Immature natural killer cell (primary cell): Measurements from ENCODE around the gene TNFAIP8. TPM values are rescaled to one million over a fixed set of nuclear protein-coding genes. Genes with fewer than 3 reads are reported as not detected.
"Not testable (repeated sequence)": the region's sequence is repeated elsewhere in the genome, so short reads cannot be mapped to it uniquely, and the experiment has no call there.

Source experiments
- DNase-seq, 3 donors: peaks; one replicate each; pipeline ENCODE4 v3.0.0; 2022; ENCODE audit warnings: mixed read lengths in 1 of 3
- H3K27ac Mint-ChIP-seq, 6 donors: one replicate each; pipeline ENCODE4 v1.8.0; 2020; ENCODE audit warnings: mixed read lengths in 6 of 6, mild to moderate bottlenecking in 5 of 6, inconsistent platforms in 4 of 6, moderate library complexity in 3 of 6
- H3K27me3 Mint-ChIP-seq, 3 donors: one replicate each; pipeline ENCODE4 v1.8.0; 2020 to 2021; ENCODE audit warnings: low read depth in 3 of 3, mild to moderate bottlenecking in 3 of 3, mixed read lengths in 3 of 3, moderate library complexity in 3 of 3, inconsistent platforms in 1 of 3
- H3K36me3 Mint-ChIP-seq, 3 donors: one replicate each; pipeline ENCODE4 v1.8.0; 2020; ENCODE audit warnings: mixed read lengths in 3 of 3, inconsistent platforms in 2 of 3, mild to moderate bottlenecking in 2 of 3
- H3K4me1 Mint-ChIP-seq, 2 donors: one replicate each; pipeline ENCODE4 v1.8.0; 2020; ENCODE audit warnings: inconsistent platforms in 2 of 2, mild to moderate bottlenecking in 2 of 2, mixed read lengths in 2 of 2, moderate library complexity in 1 of 2
- H3K4me3 Mint-ChIP-seq, 5 donors: one replicate each; pipeline ENCODE4 v1.8.0; 2020; ENCODE audit warnings: mild to moderate bottlenecking in 5 of 5, mixed read lengths in 5 of 5, inconsistent platforms in 3 of 5, moderate library complexity in 3 of 5
- H3K9me3 Mint-ChIP-seq, 6 donors: one replicate each; pipeline ENCODE4 v1.8.0; 2020; ENCODE audit warnings: mild to moderate bottlenecking in 6 of 6, mixed read lengths in 6 of 6, inconsistent platforms in 4 of 6, moderate library complexity in 3 of 6
- polyA plus RNA-seq, 3 donors: library from polyadenylated mRNA; unstranded; fragments of 300-500 nt; fragmentation: Illumina TruSeq; gene quantifications; one replicate each; pipeline ENCODE4 v1.2.3, GENCODE V29; 2021

The TNFAIP8 gene
- polyA plus RNA-seq, 3 donors from 2014 or later: 99.7 to 162 (median 132) TPM

- DNase-seq: no peak
- no peaks in the 10 kb centered on the region for H3K36me3 Mint-ChIP-seq
- H3K4me1 Mint-ChIP-seq: no peaks in the 10 kb centered on the region
- no peak overlapping the region for H3K4me3 Mint-ChIP-seq
- no peaks in the 10 kb centered on the region for H3K9me3 Mint-ChIP-seq
- H3K27me3 Mint-ChIP-seq: peaks cover 0 to 5% (median 2%) of the 10 kb centered on the region in 3 donors
- H3K27ac Mint-ChIP-seq: no peak overlapping the region
Measured at GRCh38 chr5:119427060-119427459, 71.2 kb downstream of the TNFAIP8 start.

DNA sequence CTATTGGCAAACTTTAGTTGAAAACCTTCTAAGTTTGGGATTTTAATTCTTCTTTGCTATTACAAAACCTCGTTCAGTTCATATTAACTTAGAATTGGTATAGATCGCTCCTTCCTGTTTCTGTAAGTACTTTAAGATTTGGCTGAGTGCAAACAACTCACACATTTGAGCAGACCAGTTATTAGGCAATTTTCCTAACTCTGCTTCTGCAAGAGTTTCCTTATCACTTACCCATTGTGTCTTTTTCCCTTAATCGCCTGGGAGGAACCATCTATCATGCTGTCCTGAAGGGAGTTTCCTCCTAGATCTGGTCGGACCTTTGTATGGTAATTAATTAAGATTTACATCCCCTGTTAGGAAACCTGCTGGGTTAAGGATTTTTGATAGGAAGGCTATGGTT, 71.8 kb downstream of the TNFAIP8 start:
- H3K36me3 Mint-ChIP-seq, H3K4me3 Mint-ChIP-seq, H3K9me3 Mint-ChIP-seq, H3K27me3 Mint-ChIP-seq, H3K27ac Mint-ChIP-seq, H3K4me1 Mint-ChIP-seq, DNase-seq: not testable (repeated sequence)

- H3K27me3 Mint-ChIP-seq, H3K4me1 Mint-ChIP-seq, H3K27ac Mint-ChIP-seq, H3K9me3 Mint-ChIP-seq, DNase-seq, H3K4me3 Mint-ChIP-seq, H3K36me3 Mint-ChIP-seq: not testable (repeated sequence)
Measured at GRCh38 chr5:119428166-119428565, 72.3 kb downstream of the TNFAIP8 start.

DNA sequence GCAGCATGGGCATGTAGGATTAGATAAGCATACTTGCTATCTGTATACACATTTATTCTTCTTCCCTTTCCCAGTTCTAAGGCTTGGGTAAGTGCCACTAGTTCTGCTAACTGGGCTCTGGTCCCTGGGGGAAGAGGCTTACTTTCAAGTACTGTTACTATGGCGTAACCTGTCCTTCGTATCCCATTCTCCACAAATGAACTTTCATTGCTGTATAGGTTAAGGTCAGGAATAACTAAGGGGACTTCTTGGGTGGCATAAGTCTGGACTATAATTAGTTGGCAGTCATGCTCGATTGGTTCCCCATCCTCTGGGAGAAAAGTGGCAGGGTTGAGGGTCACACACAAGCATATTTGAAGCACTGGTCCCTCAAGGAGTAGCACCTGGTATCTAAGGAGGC, 72.8 kb downstream of the TNFAIP8 start:
- H3K4me3 Mint-ChIP-seq, H3K27ac Mint-ChIP-seq, H3K9me3 Mint-ChIP-seq, H3K4me1 Mint-ChIP-seq, DNase-seq, H3K27me3 Mint-ChIP-seq, H3K36me3 Mint-ChIP-seq: not testable (repeated sequence)

DNA sequence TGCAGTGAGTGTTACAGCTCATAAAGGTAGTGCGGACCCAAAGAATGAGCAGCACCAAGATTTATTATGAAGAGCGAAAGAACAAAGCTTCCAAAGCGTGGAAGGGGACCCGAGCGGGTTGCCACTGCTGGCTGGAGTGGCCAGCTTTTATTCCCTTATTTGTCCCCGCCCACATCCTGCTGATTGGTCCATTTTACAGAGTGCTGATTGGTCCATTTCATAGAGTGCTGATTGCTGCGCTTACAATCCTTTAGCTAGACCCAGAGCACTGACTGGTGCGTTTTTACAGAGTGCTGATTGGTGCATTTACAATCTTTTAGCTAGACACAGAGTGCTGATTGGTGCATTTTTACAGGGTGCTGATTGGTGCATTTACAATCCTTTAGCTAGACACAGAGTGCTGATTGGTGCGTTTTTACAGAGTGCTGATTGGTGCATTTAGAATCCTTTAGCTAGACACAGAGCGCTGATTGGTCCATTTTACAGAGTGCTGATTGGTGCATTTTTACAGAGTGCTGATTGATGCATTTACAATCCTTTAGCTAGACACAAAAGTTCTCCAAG, 76.9 kb downstream of the TNFAIP8 start:
- not testable (repeated sequence) for H3K9me3 Mint-ChIP-seq, DNase-seq, H3K4me3 Mint-ChIP-seq, H3K27me3 Mint-ChIP-seq, H3K27ac Mint-ChIP-seq, H3K36me3 Mint-ChIP-seq, H3K4me1 Mint-ChIP-seq

DNA sequence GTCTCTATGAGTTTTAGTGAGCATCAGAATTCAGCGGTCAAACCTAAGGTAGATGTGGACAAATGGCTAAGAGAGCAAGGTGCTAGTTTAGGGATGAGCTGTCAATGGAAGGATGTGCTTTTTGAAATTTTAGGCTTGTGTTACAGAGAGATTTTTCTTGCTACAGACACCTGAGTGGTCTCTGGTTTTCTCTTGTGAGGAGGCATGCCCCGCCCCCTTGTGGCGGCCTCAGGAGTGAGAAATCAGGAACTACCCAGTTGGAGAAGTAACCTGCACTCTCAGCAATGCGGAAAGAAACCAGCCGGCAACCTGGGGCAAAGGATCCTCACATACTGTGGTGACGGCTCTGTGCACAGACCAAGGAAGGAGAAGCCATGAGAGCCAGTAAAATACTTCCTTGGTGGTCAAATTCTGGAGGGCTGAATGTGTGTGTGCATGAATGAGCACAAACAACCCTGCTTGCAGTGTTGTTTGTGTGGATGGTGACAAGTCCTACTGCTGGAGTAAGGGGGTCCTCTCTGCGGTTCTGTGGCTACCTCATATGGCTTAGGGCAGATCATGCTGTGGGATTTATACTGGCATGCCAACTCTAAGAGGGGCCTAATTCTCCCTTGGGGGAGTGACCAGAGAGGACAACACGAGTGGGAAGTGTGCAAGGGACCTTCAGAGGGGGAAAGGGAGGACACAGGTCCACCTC, 79.8 kb downstream of the TNFAIP8 start:
- no peak overlapping the region for H3K4me3 Mint-ChIP-seq
- peaks cover 5 to 7% (median 5%) of the 10 kb centered on the region in 3 donors for H3K27me3 Mint-ChIP-seq
- H3K27ac Mint-ChIP-seq: no peak overlapping the region
- peak; percentile 30 to 56 (median 37) for DNase-seq
- no peaks in the 10 kb centered on the region for H3K9me3 Mint-ChIP-seq
- peaks cover 2 to 15% of the 10 kb centered on the region in 2 donors for H3K4me1 Mint-ChIP-seq
- no peaks in the 10 kb centered on the region for H3K36me3 Mint-ChIP-seq

- Mint-ChIP-seq H3K4me1 (peaks cover 2 to 15% of the 10 kb centered on the region in 2 donors), H3K4me3 (peak overlapping the region in 2 of 5 donors; percentile 83 to 85)
- not testable (repeated sequence) for H3K27ac Mint-ChIP-seq, DNase-seq, H3K27me3 Mint-ChIP-seq, H3K36me3 Mint-ChIP-seq, H3K9me3 Mint-ChIP-seq
Measured at GRCh38 chr5:119437785-119438586, 82.2 kb downstream of the TNFAIP8 start.

- H3K4me3 Mint-ChIP-seq: peak overlapping the region; percentile 81 to 85 (median 85)
- not testable (repeated sequence) for DNase-seq, H3K9me3 Mint-ChIP-seq, H3K27ac Mint-ChIP-seq, H3K36me3 Mint-ChIP-seq
- peaks cover 2 to 15% of the 10 kb centered on the region in 2 donors for H3K4me1 Mint-ChIP-seq
- peaks cover 8 to 14% (median 13%) of the 10 kb centered on the region in 3 donors for H3K27me3 Mint-ChIP-seq
Measured at GRCh38 chr5:119438587-119438917, 82.7 kb downstream of the TNFAIP8 start.

DNA sequence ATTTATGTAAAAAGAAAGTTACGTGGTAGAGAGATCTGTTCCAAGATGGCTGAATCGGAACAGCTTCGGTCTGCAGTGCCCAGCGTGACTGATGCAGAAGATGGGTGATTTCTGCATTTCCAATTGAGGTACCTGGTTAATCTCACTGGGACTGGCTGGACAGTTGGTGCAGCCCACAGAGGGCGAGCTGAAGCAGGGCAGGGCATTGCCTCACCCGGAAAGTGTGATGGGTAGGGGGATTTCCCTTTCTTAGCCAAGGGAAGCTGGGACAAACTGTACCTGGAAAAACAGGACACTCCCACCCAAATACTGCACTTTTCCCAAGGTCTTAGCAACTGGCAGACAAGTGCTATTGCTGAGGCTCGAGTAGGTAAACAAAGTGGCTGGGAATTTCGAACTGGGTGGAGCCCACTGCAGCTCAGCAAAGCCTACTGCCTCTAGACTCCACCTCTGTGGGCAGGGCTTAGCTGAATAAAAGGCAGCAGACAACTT, 83.4 kb downstream of the TNFAIP8 start:
- peak overlapping the region in 2 of 6 donors; percentile 54 to 72 for H3K27ac Mint-ChIP-seq
- peaks cover 9 to 17% (median 13%) of the 10 kb centered on the region in 3 donors for H3K27me3 Mint-ChIP-seq
- no peaks in the 10 kb centered on the region for H3K36me3 Mint-ChIP-seq
- peak overlapping the region; percentile 81 to 85 (median 85) for H3K4me3 Mint-ChIP-seq
- H3K9me3 Mint-ChIP-seq: peaks cover 0 to 2% (median 0%) of the 10 kb centered on the region in 6 donors
- H3K4me1 Mint-ChIP-seq: peaks cover 2 to 15% of the 10 kb centered on the region in 2 donors
- DNase-seq: no peak

- H3K4me3 Mint-ChIP-seq: peak overlapping the region; percentile 81 to 85 (median 85)
- peaks cover 9 to 19% (median 13%) of the 10 kb centered on the region in 3 donors for H3K27me3 Mint-ChIP-seq
- peaks cover 2 to 15% of the 10 kb centered on the region in 2 donors for H3K4me1 Mint-ChIP-seq
- not testable (repeated sequence) for H3K9me3 Mint-ChIP-seq, H3K36me3 Mint-ChIP-seq, H3K27ac Mint-ChIP-seq, DNase-seq
Measured at GRCh38 chr5:119439632-119440031, 83.8 kb downstream of the TNFAIP8 start.

DNA sequence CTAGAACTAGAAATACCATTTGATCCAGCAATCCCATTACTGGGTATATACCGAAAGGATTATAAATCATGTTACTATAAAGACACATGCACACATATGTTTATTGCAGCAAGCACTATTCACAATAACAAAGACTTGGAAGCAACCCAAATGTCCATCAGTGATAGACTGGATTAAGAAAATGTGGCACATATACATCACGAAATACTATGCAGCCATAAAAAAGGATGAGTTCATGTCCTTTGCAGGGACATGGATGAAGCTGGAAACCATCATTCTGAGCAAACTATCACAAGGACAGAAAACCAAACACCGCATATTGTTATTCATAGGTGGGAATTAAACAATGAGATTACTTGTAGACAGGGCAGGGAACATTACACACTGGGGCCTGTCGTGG, 88.8 kb downstream of the TNFAIP8 start:
- H3K9me3 Mint-ChIP-seq, H3K4me1 Mint-ChIP-seq, H3K36me3 Mint-ChIP-seq, DNase-seq, H3K4me3 Mint-ChIP-seq, H3K27ac Mint-ChIP-seq: not testable (repeated sequence)
- H3K27me3 Mint-ChIP-seq: peaks cover 8 to 14% (median 14%) of the 10 kb centered on the region in 3 donors

- Mint-ChIP-seq H3K27me3 (peaks cover 11 to 15% (median 15%) of the 10 kb centered on the region in 3 donors), H3K27ac (no peak overlapping the region), H3K4me3 (no peak overlapping the region)
Measured at GRCh38 chr5:119445544-119445943, 89.7 kb downstream of the TNFAIP8 start.

More at GRCh38 chr5:119445544-119445943, 89.7 kb downstream of the TNFAIP8 start:
- DNase-seq: no peak
- Mint-ChIP-seq H3K36me3 (no peaks in the 10 kb centered on the region), H3K9me3 (peaks cover 0 to 2% (median 0%) of the 10 kb centered on the region in 6 donors), H3K4me1 (no peaks in the 10 kb centered on the region)
